Superior temporal gyrus (tissue), 1 donor: ENCODE data around the gene MAP1LC3B.
"Not testable (repeated sequence)": the region's sequence is repeated elsewhere in the genome, so short reads cannot be mapped to it uniquely, and the experiment has no call there.

Source experiments
- DNase-seq: peaks from one replicate; pipeline ENCODE4 v3.0.0-alpha.2; 2016; ENCODE audit errors: extremely low spot score

MAP1LC3B gene

GRCh38 chr16:87360862-87361610, 31.1 kb upstream of the MAP1LC3B start:
- DNase-seq, result no peak

GRCh38 chr16:87361916-87362619, 30.1 kb upstream of the MAP1LC3B start:
- DNase-seq, result no peak

- not testable (repeated sequence) for DNase-seq
These were observed 29.1 kb upstream of the MAP1LC3B start for GRCh38 chr16:87362828-87363559.

GRCh38 chr16:87363771-87364455, 28.2 kb upstream of the MAP1LC3B start:
- no peak for DNase-seq

- no peak for DNase-seq
These were observed 27.0 kb upstream of the MAP1LC3B start for GRCh38 chr16:87365021-87365713.

- no peak for DNase-seq
These were observed 25.8 kb upstream of the MAP1LC3B start for GRCh38 chr16:87366288-87366687.

GRCh38 chr16:87366930-87367329, 25.2 kb upstream of the MAP1LC3B start:
- no peak for DNase-seq

- no peak for DNase-seq
These were observed 24.6 kb upstream of the MAP1LC3B start for GRCh38 chr16:87367529-87367928.

GRCh38 chr16:87368029-87368770, 23.9 kb upstream of the MAP1LC3B start:
- no peak for DNase-seq

GRCh38 chr16:87369117-87369765, 22.9 kb upstream of the MAP1LC3B start:
- no peak for DNase-seq

- DNase-seq, result no peak
These were observed 22.1 kb upstream of the MAP1LC3B start for GRCh38 chr16:87369796-87370719.

- DNase-seq, result no peak
These were observed 20.8 kb upstream of the MAP1LC3B start for GRCh38 chr16:87371261-87371866.

- DNase-seq, result no peak
These were observed 19.8 kb upstream of the MAP1LC3B start for GRCh38 chr16:87372305-87372704.

- DNase-seq, result no peak
These were observed 17.8 kb upstream of the MAP1LC3B start for GRCh38 chr16:87374313-87374712.

- no peak for DNase-seq
These were observed 16.6 kb upstream of the MAP1LC3B start for GRCh38 chr16:87375426-87376135.

- no peak for DNase-seq
These were observed 15.5 kb upstream of the MAP1LC3B start for GRCh38 chr16:87376660-87377059.

- not testable (repeated sequence) for DNase-seq
These were observed 12.8 kb upstream of the MAP1LC3B start for GRCh38 chr16:87379312-87379752.

GRCh38 chr16:87380403-87380802, 11.7 kb upstream of the MAP1LC3B start:
- DNase-seq, result no peak
